HG02678 (cell line): ENCODE measurements around the gene MRPL51.
"Not testable (repeated sequence)": the region's sequence is repeated elsewhere in the genome, so short reads cannot be mapped to it uniquely, and the experiment has no call there.

Source experiments
- ATAC-seq: cut with Tn5 transposase; IDR thresholded peaks from one replicate; pipeline ENCODE4 v1.9.1; 2021; ENCODE audit warnings: mild to moderate bottlenecking, moderate library complexity; ENCODE audit not compliant: unreplicated experiment

MRPL51 gene

DNA sequence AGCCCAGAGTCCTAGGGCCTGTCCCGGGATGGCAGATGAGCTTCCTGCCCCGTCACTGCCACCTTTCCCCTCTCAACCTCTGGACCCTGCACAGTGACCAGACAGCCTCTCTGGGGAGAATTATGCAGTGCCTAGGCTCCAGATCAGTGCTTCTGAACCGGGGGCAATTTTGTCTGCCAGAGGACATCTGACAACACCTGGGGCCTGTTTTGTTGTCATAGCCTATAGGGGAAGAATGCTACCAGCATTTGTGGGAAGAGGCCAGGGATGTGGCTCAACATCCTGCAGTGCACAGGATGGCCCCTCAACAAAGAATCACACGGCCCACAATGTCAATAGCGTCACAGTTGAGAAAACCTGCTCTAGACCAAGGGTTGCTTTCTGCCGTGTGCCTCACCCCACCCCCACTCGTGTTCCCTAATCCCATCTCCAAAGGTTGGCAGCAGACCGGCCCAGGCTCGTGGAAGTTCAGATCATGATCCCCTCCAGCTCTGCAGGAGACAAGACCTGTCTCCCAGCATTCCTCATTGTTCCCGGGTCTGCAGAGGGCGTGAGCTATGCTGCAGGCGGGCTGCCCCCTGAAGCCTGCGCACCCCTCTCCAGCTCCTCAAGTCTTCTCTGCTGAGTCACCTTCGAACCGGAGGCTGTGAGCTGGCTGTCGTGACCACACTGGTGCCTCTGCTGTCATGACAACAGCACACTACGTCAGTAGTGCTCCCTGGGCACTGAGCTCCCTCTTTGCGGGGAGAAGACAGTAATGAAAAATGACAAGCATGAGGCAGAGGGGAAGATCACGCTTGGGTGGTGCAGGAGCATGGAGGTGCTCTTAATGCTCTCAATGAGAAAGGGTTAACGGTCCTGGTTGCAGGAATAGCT is 39.2 kb upstream of the MRPL51 start:
- ATAC-seq = no peak

DNA sequence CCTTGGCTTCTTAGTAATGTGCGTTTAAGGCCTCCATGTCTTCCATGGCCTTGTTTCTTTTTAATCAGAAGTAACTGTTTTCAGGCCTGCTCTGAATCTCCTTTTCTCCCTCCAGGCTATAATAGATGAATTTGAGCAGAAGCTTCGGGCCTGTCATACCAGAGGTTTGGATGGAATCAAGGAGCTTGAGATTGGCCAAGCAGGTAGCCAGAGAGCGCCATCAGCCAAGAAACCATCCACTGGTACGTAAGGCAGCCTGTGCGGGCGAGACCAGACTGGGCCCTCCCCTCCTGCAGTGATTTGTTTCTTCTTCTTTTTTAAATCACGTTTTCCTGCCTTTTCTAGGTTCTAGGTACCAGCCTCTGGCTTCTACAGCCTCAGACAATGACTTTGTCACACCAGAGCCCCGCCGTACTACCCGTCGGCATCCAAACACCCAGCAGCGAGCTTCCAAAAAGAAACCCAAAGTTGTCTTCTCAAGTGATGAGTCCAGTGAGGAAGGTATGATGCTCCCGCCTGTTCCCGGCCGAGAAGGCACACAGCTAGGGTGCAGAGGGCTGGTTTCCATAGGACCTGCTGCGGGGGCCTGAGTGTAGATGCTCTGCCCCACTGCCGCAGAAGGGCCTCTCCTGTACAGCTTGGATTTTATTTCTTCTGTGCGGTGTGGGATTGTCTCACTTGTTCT is 37.7 kb upstream of the MRPL51 start:
- no peak for ATAC-seq

DNA sequence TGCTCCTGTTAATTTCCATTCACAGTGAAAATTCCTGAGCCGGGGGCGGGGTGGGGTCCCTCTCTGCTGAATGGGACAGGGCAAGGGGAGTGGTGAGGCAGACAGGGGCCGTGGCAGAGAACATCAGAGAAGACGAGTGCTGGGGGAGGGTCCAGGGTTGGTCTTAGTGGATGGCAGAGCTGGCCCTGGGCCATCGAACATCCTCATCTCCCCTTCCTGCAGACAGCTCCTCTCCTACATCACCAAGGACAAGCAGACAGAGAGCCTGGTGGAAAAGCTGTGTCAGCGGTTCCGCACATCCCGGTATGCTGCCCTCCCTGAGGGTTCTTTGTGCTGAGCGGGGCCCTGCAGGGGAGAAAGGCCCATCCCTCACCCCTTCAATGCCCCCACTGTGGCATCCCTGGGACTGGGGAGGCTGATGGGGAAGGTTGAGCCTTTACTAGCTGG is 36.3 kb upstream of the MRPL51 start:
- no peak for ATAC-seq

DNA sequence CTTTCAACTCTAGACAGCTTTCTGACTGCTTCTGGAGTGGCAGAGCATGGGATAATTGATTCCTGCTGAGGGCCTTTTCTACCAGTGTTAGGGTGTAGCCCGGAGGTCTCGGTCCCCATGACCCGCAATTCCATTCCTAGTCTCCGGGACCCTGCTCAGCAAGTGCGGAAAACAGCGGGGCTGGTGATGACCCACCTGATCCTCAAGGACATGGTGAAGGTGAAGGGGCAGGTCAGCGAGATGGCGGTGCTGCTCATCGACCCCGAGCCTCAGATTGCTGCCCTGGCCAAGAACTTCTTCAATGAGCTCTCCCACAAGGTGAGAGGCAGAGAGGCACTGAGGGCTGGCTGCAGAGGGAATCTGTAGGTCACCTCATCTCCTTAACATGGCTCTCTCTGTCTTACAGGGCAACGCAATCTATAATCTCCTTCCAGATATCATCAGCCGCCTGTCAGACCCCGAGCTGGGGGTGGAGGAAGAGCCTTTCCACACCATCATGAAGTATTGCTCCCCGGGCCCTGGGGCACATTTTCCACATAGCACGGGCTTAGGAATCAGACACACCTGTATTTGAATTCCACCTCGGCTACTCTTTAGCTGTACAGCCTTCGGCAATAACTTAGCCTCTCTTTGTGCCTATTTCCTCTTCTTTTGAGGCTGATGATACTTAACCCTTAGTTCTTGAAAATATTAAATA is 35.6 kb upstream of the MRPL51 start:
- ATAC-seq = no peak

DNA sequence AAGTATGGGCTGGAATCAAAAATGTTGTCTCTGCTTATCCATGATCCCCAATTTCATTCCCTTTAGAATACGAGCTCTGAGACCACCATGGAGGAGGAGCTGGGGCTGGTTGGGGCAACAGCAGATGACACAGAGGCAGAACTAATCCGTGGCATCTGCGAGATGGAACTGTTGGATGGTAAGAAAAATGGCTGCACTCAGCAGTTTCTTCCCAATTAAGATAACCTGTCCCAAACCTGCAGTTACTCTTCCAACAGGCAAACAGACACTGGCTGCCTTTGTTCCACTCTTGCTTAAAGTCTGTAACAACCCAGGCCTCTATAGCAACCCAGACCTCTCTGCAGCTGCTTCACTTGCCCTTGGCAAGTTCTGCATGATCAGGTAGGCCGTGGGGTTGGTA is 34.6 kb upstream of the MRPL51 start:
- no peak for ATAC-seq

DNA sequence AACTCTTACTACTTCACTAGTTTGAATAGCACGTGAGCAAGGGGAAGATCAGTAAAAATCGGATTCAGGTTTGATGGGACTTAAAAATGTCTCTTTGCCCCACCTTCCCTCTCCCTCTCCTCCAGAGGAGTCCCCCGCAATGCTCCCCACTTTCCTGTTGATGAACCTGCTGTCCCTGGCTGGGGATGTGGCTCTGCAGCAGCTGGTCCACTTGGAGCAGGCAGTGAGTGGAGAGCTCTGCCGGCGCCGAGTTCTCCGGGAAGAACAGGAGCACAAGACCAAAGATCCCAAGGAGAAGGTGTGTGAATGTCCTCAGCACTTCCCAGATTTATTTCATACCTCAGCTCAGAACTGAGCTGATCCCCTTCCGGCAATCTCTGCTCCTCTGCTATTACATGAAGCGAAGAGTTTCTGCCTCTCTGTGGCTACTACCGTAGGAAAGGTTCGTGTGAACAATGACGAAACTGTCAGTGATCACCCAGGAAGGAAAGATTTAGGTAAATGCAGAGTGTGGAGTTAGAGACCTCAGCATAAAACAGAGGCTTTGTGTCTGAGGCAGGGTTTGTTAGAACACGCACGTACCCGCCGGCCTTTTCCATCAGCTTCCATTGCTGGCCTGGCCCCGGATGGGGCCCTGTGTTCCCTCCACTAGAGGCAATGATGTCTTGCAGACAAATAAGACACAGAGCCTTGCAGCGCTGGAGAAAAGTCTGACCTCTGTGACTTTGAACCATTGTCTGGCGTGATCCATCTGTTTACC is 33.9 kb upstream of the MRPL51 start:
- ATAC-seq = no peak

DNA sequence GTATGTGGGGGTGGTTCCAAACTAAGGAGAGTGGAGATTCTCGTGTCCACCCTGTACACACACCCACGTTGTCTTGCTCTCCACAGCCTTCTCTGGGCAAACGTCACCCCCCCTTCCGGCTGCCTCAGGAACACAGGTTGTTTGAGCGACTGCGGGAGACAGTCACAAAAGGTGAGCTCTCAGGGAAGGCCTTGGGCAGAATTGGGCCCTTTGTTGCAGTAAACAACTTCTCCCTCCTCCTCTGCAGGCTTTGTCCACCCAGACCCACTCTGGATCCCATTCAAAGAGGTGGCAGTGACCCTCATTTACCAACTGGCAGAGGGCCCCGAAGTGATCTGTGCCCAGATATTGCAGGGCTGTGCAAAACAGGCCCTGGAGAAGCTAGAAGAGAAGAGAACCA is 33.1 kb upstream of the MRPL51 start:
- ATAC-seq = no peak

DNA sequence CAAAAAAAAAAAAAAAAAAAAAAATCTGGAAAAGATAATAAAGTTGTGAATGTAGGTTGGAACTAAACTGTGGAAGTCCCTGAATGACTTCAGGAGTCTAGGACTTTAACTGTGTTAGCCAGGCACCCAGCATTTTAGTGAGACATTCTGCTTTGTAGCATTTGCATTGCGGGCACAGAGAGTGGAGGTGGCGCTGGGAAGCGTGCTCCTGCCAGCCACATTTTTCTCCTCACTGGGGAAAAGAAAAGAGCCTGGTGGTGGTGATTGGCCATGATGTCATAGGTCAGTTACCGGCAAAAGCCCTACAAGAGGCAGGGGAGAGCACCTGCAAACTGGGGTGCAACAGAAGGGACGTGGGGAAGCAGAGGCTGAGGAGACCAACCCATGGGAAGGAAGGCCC is 31.6 kb upstream of the MRPL51 start:
- no peak for ATAC-seq

DNA sequence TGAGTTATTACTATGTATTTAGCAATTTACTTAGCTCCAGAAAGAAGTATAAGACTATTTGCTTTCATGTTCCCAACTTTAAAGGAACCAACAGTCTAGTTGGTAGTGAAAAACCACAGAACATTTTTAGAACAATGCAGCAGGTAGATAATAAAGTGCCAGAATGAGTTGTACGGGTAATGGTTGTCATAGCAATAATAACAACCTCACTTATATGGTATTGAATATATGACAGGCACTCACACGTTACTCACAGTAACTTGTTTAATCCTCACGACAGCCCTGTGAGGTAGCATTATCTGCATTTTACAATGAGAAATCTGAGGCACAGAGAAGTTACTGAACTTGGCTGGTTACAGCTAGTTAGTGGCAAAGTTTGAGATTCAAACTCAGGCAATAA is 30.6 kb upstream of the MRPL51 start:
- ATAC-seq = no peak

DNA sequence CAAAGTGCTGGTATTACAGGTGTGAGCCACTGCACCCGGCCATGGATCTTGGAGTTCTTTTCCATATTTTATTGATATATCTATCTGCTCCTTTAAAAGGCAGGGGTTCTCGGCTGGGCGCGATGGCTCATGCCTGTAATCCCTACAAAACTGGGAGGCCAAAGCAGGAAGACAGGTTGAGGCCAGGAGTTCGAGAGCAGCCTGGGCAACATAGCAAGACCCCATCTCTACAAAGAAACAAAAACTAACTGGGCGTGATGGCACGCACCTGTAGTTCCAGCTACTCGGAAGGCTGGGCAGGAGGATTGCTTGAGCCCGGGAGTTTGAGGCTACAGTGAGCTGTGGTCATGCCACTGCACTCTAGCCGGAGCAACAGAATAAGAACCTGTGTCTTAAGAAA is 29.1 kb upstream of the MRPL51 start:
- ATAC-seq = no peak

DNA sequence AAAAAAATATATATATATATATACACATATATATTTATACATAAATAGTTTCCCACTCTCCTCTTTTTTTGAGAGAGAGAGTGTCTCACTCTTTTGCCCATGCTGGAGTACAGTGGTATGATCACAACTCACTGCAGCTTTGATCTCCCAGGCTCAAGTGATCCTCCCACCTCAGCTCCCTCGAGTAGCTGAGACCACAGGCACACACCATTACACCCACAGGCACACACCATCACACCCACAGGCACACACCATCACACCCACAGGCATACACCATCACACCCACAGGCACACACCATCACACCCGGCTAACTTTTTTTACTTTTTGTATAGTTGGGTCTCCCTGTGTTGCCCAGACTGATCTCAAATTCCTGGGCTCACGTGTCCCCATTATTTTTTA is 27.1 kb upstream of the MRPL51 start:
- ATAC-seq = no peak

DNA sequence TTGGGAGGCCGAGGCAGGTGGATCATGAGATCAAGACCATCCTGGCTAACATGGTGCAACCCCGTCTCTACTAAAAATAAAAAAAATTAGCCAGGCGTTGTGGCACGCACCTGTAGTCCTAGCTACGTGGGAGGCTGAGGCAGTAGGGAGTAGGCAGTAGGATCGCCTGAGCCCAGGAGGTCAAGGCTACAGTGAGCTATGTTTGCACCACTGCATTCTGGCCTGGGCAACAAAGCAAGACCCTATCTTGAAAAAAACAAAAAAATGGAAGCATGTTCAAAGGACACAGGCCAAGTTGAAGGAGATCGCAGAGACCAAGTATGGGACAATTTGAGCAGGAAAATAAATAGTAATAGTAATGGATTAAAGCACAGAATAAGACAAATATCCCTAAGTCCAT is 15.0 kb upstream of the MRPL51 start:
- no peak for ATAC-seq

DNA sequence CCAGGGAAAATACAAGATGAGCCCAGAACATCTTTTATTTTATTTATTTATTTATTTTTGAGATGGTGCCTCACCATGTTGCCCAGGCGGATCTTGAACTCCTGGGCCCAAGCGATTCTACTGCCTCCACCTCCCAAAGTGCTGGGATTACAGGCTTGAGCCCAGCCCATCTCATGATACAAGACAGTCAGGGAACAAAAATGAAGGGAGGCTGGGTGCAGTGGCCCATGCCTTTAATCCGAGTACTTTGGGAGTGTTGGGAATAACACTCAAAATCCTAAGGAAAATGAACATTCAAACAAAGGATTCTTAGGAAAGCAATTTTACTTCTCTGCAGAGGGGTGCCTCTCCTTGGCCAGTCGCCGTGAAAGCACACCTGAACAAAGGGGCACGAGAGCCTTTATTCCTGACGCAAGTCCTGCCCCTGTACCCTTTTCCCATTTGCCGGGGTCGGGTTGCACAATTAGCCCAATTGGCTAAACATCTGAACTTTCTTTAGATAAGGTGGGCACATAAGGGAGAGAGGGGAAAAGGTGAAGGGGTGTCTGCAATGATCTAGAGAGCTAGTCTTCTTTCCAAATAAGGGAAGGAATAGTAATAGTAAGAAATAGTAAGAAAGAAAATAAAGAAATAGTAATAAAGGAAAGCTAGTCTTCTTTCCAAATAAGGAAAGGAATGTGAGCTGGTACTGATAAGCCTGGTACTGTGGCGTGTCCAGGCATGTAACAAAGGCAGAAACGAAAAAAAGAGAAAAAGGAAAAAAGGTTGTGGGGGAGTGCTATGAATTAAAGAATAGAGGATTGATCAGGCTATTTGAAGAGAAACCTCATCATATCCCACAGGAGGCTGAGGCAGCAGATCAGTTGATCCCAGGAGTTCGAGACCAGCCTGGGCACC is 14.3 kb upstream of the MRPL51 start:
- ATAC-seq = no peak

DNA sequence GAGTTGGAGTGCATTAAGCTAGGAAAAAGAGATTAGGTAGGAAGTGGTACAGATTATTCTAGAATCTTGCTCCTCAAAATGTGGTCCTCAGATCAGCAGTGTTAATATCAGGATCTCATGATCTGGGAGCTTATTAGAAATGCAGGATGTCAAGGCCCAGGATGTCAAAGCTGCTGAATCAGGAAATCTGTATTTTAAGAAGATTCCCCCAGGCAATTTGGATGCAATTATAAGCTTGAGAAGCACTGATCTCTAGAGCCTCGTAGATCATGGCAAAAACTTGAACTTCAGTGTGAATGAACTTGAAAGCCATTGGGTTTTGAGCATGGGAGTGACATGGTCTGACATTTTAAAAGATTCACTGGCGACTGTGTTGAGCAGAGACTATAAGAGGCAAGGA is 7.4 kb upstream of the MRPL51 start:
- ATAC-seq = no peak

DNA sequence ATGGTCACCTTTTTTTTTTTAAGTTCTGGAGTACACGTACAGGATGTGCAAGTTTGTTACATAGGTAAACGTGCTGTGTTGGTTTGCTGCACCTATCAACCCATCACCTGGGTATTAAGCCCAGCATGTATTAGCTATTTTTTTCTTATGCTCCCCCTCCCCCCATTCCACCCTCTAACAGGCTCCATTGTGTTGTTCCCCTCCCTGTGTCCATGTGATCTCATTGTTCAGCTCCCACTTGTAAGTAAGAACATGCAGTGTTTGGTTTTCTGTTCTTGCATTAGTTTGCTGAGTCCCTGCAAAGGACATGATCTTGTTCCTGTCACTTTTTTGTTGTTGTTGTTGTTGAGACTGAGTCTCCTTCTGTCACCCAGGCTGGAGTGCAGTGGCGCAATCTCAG is 4.2 kb upstream of the MRPL51 start:
- not testable (repeated sequence) for ATAC-seq

DNA sequence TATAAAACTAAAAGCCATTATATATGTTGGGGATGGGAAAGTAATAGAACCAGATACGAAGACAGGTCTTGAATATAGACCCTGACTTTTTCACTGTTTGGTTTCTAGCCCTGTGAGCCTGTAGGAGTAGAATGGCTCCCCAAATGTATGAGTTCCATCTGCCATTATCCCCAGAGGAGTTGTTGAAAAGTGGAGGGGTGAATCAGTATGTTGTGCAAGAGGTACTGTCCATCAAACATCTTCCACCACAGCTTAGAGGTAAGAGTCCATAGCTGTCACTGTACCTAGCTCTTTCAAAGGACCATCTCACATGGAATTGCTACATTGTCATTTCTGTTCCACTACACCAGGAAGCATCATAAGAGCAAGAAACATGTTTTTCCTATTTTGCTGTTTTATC is 1.9 kb upstream of the MRPL51 start:
- no peak for ATAC-seq

DNA sequence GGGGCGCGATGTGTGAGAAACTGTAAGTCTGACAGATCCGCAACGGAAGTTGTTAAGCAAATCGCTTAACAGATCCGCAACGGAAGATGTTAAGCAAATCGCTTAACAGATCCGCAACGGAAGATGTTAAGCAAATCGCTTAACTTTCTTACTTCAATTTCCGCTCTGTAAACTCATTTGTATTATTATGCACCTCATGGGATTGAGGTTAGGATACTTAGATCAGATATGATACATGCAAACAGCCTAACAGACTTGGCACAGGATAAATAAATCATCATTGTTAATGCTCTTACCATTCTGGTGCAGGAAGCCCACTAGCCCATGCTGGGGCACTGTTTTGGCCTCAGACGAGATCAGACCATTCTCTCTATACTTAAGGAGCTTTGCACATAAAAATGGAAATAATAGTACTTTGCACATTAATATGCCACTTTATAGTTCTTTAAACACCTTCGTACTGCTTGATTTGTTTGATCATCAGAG is 1.2 kb upstream of the MRPL51 start:
- no peak for ATAC-seq

DNA sequence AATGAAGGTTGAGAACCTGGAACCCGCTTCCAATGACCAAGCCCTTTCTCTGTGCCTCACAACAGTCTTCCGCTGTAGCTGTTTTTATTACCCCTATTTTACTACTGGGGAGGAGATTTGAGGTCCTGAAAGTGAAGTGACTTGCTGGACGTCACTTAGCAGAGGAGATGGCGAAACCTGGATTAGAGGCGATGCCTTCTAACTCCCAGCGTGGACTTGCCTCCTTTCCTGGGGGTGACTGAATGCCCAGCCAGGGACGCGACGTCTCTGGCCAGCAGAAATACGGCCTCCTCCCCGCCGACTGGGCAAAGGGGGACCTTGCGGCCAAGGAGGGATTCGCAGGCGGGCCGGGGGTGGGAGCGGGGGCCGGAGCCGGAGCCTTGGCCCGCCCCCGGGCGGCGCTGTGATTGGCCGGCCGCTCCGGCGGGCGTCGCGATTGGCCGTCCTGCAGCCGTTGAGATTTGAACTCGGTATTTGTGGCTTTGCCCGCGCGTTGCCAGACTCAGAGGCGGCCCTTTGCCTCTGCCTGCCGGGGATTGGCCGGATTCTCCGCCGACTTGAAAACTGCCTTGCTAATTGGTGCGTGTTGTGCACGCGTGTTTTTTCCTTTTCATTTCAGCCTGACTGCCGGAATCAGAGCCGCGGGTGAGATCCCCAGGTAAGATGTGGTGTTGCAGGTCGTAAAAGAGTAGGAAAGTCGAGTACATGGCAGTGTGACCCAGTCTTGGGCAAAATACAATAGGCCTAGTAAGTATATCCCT is 615 bp upstream of the MRPL51 start, which contains the start of gene NCAPD2:
TSS of gene NCAPD2 (plus strand) at position 606 of the 761 bp plus-strand sequence. CDS start 997 bp downstream, outside the sequence.
- peak; percentile 85 for ATAC-seq

DNA sequence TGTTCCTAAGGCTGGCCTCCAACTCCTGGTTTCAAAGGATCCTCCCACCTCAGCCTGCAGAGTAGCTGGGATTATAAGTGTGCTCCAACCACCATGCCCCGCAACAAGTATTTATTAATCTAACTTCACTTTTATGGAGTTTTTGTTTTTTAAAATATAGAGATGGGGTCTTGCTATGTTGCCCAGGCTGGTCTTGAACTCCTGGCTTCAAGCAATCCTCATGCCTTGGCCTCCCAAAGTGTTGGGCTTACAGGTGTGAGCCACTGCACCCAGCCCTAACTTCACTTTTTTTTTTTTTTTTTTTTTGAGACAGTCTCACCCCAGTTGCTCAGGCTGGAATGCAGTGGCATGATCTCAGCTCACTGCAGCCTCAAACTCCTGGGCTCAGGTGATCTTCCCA is 2.4 kb downstream of the MRPL51 start:
- ATAC-seq = not testable (repeated sequence)
